Smooth muscle cell of trachea (primary cell): ENCODE results near the gene ADCYAP1R1. TPM values are rescaled to one million over a fixed set of nuclear protein-coding genes. Genes with fewer than 3 reads are reported as not detected.

Source experiments
- total RNA-seq: library from RNA; depleted of rRNA; stranded (reverse); fragments of >200 nt; gene quantifications from 2 replicates; pipeline ENCODE4 v1.2.1, GENCODE V29; 2014

ADCYAP1R1 gene
- not detected in 2 replicates for total RNA-seq

DNA sequence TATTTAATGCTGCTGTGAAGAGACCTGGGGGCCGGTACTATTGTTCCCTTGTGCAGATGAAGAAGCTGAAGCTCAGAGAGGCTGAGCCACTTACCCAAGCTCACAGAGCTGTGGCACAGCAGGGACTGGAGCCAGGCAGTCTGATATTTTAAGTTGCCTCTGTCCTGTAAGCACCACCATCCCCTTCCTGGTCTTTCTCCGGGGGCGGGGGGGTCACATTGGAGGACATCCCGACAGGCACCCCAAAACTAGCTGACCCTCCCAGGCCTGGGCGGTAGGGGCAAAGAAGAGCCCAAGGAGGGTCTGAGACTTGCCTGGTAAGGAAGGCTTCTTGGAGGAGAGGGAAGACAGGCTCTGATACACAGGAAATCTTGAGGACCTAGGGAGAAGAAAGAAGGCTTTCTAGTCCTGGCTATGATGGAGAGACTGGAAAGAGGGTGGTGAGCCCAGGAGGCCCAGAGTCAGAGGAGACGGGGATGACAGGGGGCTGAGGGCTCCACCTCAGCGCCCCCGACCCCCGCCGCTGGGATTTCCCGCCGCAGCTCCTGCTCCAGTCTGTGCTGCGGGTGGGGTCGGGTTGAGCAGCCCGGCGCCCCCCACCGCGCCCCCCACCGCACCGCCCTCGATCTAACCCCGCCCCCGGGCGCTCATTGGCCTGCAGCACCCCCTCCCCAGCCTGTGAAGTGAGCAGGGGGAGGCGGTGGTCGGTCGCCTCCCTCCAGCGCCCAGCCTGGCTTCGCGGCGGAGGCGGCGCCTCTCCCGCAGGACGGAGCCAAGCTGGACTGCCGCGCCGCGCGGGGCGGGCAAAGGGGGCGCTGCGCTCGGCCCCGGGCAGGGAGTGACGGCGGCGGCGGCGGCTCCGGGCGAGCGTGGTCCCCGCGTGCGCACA, at the start of gene ADCYAP1R1:
ADCYAP1R1 (plus strand) TSS at position 711 of the 889 bp plus-strand sequence. CDS start 10,957 bp downstream, outside the sequence.

Other genes starting within 250 kb of the ADCYAP1R1 start
- 0.29 and 1.5 TPM in 2 replicates for gene AQP1, start 140.5 kb upstream of the ADCYAP1R1 start, total RNA-seq
- gene GHRHR, start 88.4 kb upstream of the ADCYAP1R1 start, total RNA-seq = not detected in 2 replicates